GM12878 (cell line): ENCODE data around the gene NAV2. TPM values are rescaled to one million over a fixed set of nuclear protein-coding genes. Genes with fewer than 3 reads are reported as not detected.

Source experiments
- ATAC-seq: fragments of 200-7000 bp; cut with Tn5 transposase; 3 replicates; pipeline ENCODE4 v1.9.1; 2020; ENCODE audit warnings: mild to moderate bottlenecking, moderate library complexity
- BruUV-seq: library from RNA; stranded (reverse); fragments of 400-500 nt; replicated peaks from 2 replicates; lab custom pipeline; 2021; lab: Mats Ljungman, UMichigan
- CTCF ChIA-PET: fragments of 300-600 bp; sonication (Branson Sonifier 250); formaldehyde crosslinking; extraction: SDS; loops from one replicate; lab custom pipeline; 2021; ENCODE audit warnings: inconsistent platforms; lab: Yijun Ruan, JAX
- POLR2A ChIA-PET: fragments of 350-600 bp; formaldehyde crosslinking; extraction: SDS; loops from one replicate; lab custom pipeline; 2021; ENCODE audit warnings: inconsistent platforms; lab: Charles Lee
- RAD21 ChIA-PET: fragments of 300-600 bp; sonication (Branson Sonifier 250); formaldehyde crosslinking; loops from one replicate; lab custom pipeline; 2023; ENCODE audit warnings: antibody characterized with exemption; ENCODE audit not compliant: unreplicated experiment; lab: Charles Lee
- SMC1A ChIA-PET: fragments of 300-600 bp; sonication (Branson Sonifier 250); formaldehyde crosslinking; loops from one replicate; lab custom pipeline; 2023; ENCODE audit not compliant: unreplicated experiment, uncharacterized antibody; lab: Charles Lee
- DNase-seq: peaks from one replicate; pipeline ENCODE4 v3.0.0-alpha.2; 2011; ENCODE audit warnings: low read depth, low spot score
- FAIRE-seq: peaks from 3 replicates; lab custom pipeline; 2011; peaks lifted over from hg19 to GRCh38; lab: Jason Lieb, UNC
- H2AFZ ChIP-seq: 2 replicates; pipeline ENCODE4 v1.6.0; 2011; ENCODE audit warnings: low read depth, low read length, control low read depth; ENCODE audit not compliant: control insufficient read depth
- H3K27ac ChIP-seq: 2 replicates; pipeline ENCODE4 v1.5.1; 2011; ENCODE audit warnings: control low read depth; ENCODE audit not compliant: control insufficient read depth, insufficient read depth
- H3K27me3 ChIP-seq, 2 experiments: replicated peaks in 1 of 2; 2 replicates each; pipeline versions ENCODE4 v1.6.0 to v1.6.1; 2011; ENCODE audit warnings: low read length in 1 of 2; ENCODE audit not compliant: control insufficient read depth in 2 of 2, insufficient read depth in 2 of 2
- H3K36me3 ChIP-seq, 2 experiments: 2 replicates each; pipeline ENCODE4 v1.5.1; 2011; ENCODE audit warnings: low read length in 1 of 2; ENCODE audit not compliant: control insufficient read depth in 2 of 2, insufficient read depth in 2 of 2
- H3K4me1 ChIP-seq: 2 replicates; pipeline ENCODE4 v1.6.1; 2011; ENCODE audit warnings: mild to moderate bottlenecking, low read length, moderate library complexity, mixed read lengths; ENCODE audit not compliant: control insufficient read depth, insufficient read depth
- H3K4me2 ChIP-seq: 2 replicates; pipeline ENCODE4 v1.6.0; 2011; ENCODE audit warnings: control low read depth; ENCODE audit not compliant: control insufficient read depth, insufficient read depth
- H3K4me3 ChIP-seq: fragments of 200-600 bp; sonication (generic); 2 replicates; pipeline ENCODE4 v1.5.1; 2016
- H3K79me2 ChIP-seq: 2 replicates; pipeline ENCODE4 v1.6.0; 2011; ENCODE audit warnings: low read length; ENCODE audit not compliant: control insufficient read depth, insufficient read depth
- H3K9ac ChIP-seq: 2 replicates; pipeline ENCODE4 v1.8.0; 2011; ENCODE audit warnings: low read length, control low read depth, mixed read lengths; ENCODE audit not compliant: control insufficient read depth, insufficient read depth
- H3K9me3 ChIP-seq: replicated peaks from 3 replicates; pipeline ENCODE4 v1.5.1; 2011; ENCODE audit warnings: mild to moderate bottlenecking, low read length; ENCODE audit not compliant: control insufficient read depth, insufficient read depth
- H4K20me1 ChIP-seq: 2 replicates; pipeline ENCODE4 v1.6.0; 2011; ENCODE audit not compliant: control insufficient read depth, insufficient read depth
- BRCA1 ChIP-seq: IDR thresholded peaks from 2 replicates; pipeline ENCODE4 v1.6.1; 2011; ENCODE audit warnings: low read depth, low read length, improper control_type of control experiment
- CHD1 ChIP-seq: IDR thresholded peaks from 2 replicates; pipeline ENCODE4 v1.6.1; 2012; ENCODE audit warnings: low read depth, low read length, improper control_type of control experiment
- EZH2 ChIP-seq: IDR thresholded peaks from 2 replicates; pipeline ENCODE4 v1.6.1; 2012; ENCODE audit warnings: low read depth, mild to moderate bottlenecking, control low read depth, inconsistent platforms, low read length, borderline replicate concordance; ENCODE audit not compliant: control insufficient read depth
- GABPA ChIP-seq: IDR thresholded peaks from 2 replicates; pipeline ENCODE4 v1.6.1; 2014; ENCODE audit warnings: antibody characterized with exemption, low read depth, mild to moderate bottlenecking, inconsistent platforms
- KAT2A ChIP-seq: conservative IDR thresholded peaks from 2 replicates; pipeline ENCODE4 v1.6.1; 2011; ENCODE audit warnings: low read depth, low read length; ENCODE audit not compliant: control insufficient read depth
- MYC ChIP-seq: IDR thresholded peaks from 2 replicates; pipeline ENCODE4 v1.6.1; 2011; ENCODE audit warnings: mild to moderate bottlenecking, low read length, moderate library complexity, inconsistent platforms; ENCODE audit not compliant: insufficient read depth, insufficient replicate concordance, insufficient read length, severe bottlenecking
- NFIC ChIP-seq: IDR thresholded peaks from 2 replicates; pipeline ENCODE4 v1.6.1; 2012; ENCODE audit warnings: low read depth, mild to moderate bottlenecking, inconsistent platforms, low read length, moderate library complexity
- RAD21 ChIP-seq: IDR thresholded peaks from 2 replicates; pipeline ENCODE4 v1.6.1; 2011; ENCODE audit warnings: mild to moderate bottlenecking, low read depth, low read length, moderate library complexity; ENCODE audit not compliant: insufficient read depth
- RUNX3 ChIP-seq: IDR thresholded peaks from 2 replicates; pipeline ENCODE4 v1.6.1; 2012; ENCODE audit warnings: low read length, inconsistent platforms
- SMC3 ChIP-seq: IDR thresholded peaks from 2 replicates; pipeline ENCODE4 v1.6.1; 2011; ENCODE audit warnings: low read length, improper control_type of control experiment, borderline replicate concordance
- SRF ChIP-seq, 2 experiments: IDR thresholded peaks; 2 replicates each; pipeline ENCODE4 v1.6.1; 2011; ENCODE audit warnings: low read depth in 2 of 2, low read length in 2 of 2, mild to moderate bottlenecking in 1 of 2, moderate library complexity in 1 of 2
- TBL1XR1 ChIP-seq: IDR thresholded peaks from 2 replicates; pipeline ENCODE4 v1.6.1; 2012; ENCODE audit warnings: low read depth, low read length, improper control_type of control experiment
- YY1 ChIP-seq: IDR thresholded peaks from 2 replicates; pipeline ENCODE4 v1.6.1; 2011; ENCODE audit warnings: low read depth, mild to moderate bottlenecking, low read length
- ZNF384 ChIP-seq: IDR thresholded peaks from 2 replicates; pipeline ENCODE4 v1.6.1; 2012; ENCODE audit warnings: low read depth, mild to moderate bottlenecking, low read length, improper control_type of control experiment, borderline replicate concordance
- WGBS: methylation state at CpG from one replicate; pipeline ENCODE4 v1.1.6; 2016; ENCODE audit warnings: low lambda C conversion rate; ENCODE audit not compliant: insufficient replicate concordance, insufficient coverage; ENCODE audit errors: missing lambda C conversion rate; 5-methylcytosine and 5-hydroxymethylcytosine counted together
- in situ Hi-C: fragments of 300-500 bp; cut with MboI; formaldehyde crosslinking; loops from 9 replicates; pipeline ENCODE4 v1.14.3; 2018; ENCODE audit warnings: mixed read lengths
- intact Hi-C: fragments of 100-400 bp; cut with micrococcal nuclease; formaldehyde crosslinking; loops from one replicate; pipeline ENCODE4 v1.14.2; 2022; ENCODE audit not compliant: unreplicated experiment
- polyA plus RNA-seq, 11 experiments: library from polyadenylated mRNA; depleted of rRNA in 4 of 11; unstranded in 6 of 11; stranded (reverse) in 5 of 11; fragments of >200 nt; fragmentation: Nextera tagmentation in 4 of 11; fragmentation: Illumina TruSeq in 1 of 11; extraction: Ambion mirVana in 4 of 11; extraction: Trizol in 1 of 11; gene quantifications; 1 replicate in 1 of 11; 2 replicates in 10 of 11; pipeline versions ENCODE4 v1.2.1 to v1.2.3, GENCODE V29; 2011 to 2016; ENCODE audit warnings: inconsistent platforms in 2 of 11, missing spikeins in 2 of 11, low read depth in 1 of 11
- total RNA-seq, 4 experiments: library from RNA; depleted of rRNA in 3 of 4; stranded (reverse); fragments of >200 nt in 3 of 4; fragmentation: Illumina TruSeq in 1 of 4; extraction: Trizol in 1 of 4; gene quantifications; 2 replicates each; pipeline versions ENCODE4 v1.2.1 to v1.2.3, GENCODE V29; 2013 to 2021
- TF ChIP-seq, protein P1 (sequence below): fragments of 450-650 bp; IDR thresholded peaks from 2 replicates; pipeline ENCODE4 v1.6.1; 2017; ENCODE audit warnings: mild to moderate bottlenecking, low read depth, inconsistent platforms; ENCODE audit not compliant: poor library complexity, severe bottlenecking
- TF ChIP-seq, protein P2 (sequence below): fragments of 450-650 bp; IDR thresholded peaks from 2 replicates; pipeline ENCODE4 v1.6.1; 2017; ENCODE audit warnings: mild to moderate bottlenecking
- TF ChIP-seq, protein P3 (sequence below), 3 experiments: IDR thresholded peaks in 2 of 3; conservative IDR thresholded peaks in 1 of 3; 2 replicates each; pipeline ENCODE4 v1.5.1; 2011; ENCODE audit warnings: low read depth in 3 of 3, low read length in 3 of 3, mild to moderate bottlenecking in 3 of 3, control low read depth in 2 of 3, moderate library complexity in 2 of 3, inconsistent platforms in 1 of 3, mixed read lengths in 1 of 3; ENCODE audit not compliant: control insufficient read depth in 2 of 3, insufficient read depth in 1 of 3; ENCODE audit errors: extremely low read depth in 1 of 3

The NAV2 gene
- total and polyA plus RNA-seq, 10 of the 15 experiments (the other 5 are each of a cell fraction or from before 2014, with no cell fraction given), result 0.35 to 6.1 (median 1.1) TPM

DNA sequence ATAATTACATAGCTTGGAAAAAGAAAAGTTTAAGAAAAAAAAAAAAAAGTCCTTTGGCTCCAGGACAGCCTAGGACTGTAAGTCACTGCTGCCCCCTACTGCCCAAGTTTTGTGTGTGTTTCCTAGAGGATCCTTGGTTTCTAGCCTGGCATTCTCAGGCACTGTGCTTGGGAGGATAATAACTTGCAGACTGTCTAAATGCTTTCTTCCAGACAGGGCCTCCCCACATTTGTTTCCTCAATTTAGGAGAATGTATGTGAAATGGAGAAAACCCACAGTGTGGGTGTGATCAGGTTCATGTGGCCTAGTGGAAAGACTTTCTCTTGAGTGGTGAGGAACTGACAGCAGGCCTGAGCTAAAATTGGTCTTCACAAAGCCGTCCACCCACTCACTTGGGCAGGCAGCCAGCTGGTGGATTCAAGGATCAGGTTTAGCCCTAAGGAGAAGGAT lies 191.0 kb downstream of the NAV2 start:
- peak; percentile 3 for DNase-seq
- no peaks in the 10 kb centered on the region for H3K9me3 ChIP-seq
- no peaks in the 10 kb centered on the region for H3K4me1 ChIP-seq
- H3K27ac ChIP-seq, result no peak overlapping the region
- peak; percentile 56 for FAIRE-seq
- intact Hi-C loops (loop anchor here (1.0 to 10.0 kb wide), 7 partner anchors 89 to 829 kb away; no protein-coding TSS in a partner anchor), in situ Hi-C loops (loop anchor here (5.0 to 10.0 kb wide), 3 partner anchors 336 to 829 kb away; no protein-coding TSS in a partner anchor)
- SMC1A ChIA-PET, result interaction anchor here (0.5 to 3.9 kb wide), 17 partner anchors 85 to 831 kb away, joined by 3 to 53 read pairs (median 4); no protein-coding TSS in a partner anchor
- CTCF ChIA-PET, result interaction anchor here (0.6 to 7.2 kb wide), 37 partner anchors 10 to 598 kb away, joined by 3 to 91 read pairs (median 4); no protein-coding TSS in a partner anchor
- no peak overlapping the region for H3K4me2 ChIP-seq
- H3K4me3 ChIP-seq, result no peak overlapping the region
- no peak overlapping the region for H2AFZ ChIP-seq
- H3K27me3 ChIP-seq, result no peaks in the 10 kb centered on the region
- POLR2A ChIA-PET, result interaction anchor here (0.6 to 1.3 kb wide), 3 partner anchors 80 to 338 kb away, joined by 3 to 4 read pairs (median 3); no protein-coding TSS in a partner anchor
- no peaks in the 10 kb centered on the region for H4K20me1 ChIP-seq
- peak; percentile 78 for ATAC-seq
- BruUV-seq, result no TSS peak
- no peaks in the 10 kb centered on the region for H3K79me2 ChIP-seq
- H3K36me3 ChIP-seq, result no peaks in the 10 kb centered on the region
- RAD21 ChIA-PET, result interaction anchor here (0.6 to 4.9 kb wide), 15 partner anchors 49 to 450 kb away, joined by 3 to 48 read pairs (median 4); no protein-coding TSS in a partner anchor
- no peak overlapping the region for H3K9ac ChIP-seq
- WGBS, result 23% methylated on average over 1 of the region's 1 CpG
- TF ChIP-seq, protein P1, sequence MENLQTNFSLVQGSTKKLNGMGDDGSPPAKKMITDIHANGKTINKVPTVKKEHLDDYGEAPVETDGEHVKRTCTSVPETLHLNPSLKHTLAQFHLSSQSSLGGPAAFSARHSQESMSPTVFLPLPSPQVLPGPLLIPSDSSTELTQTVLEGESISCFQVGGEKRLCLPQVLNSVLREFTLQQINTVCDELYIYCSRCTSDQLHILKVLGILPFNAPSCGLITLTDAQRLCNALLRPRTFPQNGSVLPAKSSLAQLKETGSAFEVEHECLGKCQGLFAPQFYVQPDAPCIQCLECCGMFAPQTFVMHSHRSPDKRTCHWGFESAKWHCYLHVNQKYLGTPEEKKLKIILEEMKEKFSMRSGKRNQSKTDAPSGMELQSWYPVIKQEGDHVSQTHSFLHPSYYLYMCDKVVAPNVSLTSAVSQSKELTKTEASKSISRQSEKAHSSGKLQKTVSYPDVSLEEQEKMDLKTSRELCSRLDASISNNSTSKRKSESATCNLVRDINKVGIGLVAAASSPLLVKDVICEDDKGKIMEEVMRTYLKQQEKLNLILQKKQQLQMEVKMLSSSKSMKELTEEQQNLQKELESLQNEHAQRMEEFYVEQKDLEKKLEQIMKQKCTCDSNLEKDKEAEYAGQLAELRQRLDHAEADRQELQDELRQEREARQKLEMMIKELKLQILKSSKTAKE, result no peak
- TF ChIP-seq NFIC (no peak), TBL1XR1 (no peak), SMC3 (peak; percentile 79; the same call in 1 of the 2 replicates), BRCA1 (no peak), GABPA (no peak), ZNF384 (peak; percentile 97), CHD1 (no peak), KAT2A (no peak), EZH2 (no peak), RAD21 (peak; percentile 94), YY1 (no peak), MYC (no peak), SRF (IDR thresholded peaks at IDR 0.05; ENCODE audit: low read depth in 2 of 2, low read length in 2 of 2) (no peak), RUNX3 (no peak)
- TF ChIP-seq, protein P2, sequence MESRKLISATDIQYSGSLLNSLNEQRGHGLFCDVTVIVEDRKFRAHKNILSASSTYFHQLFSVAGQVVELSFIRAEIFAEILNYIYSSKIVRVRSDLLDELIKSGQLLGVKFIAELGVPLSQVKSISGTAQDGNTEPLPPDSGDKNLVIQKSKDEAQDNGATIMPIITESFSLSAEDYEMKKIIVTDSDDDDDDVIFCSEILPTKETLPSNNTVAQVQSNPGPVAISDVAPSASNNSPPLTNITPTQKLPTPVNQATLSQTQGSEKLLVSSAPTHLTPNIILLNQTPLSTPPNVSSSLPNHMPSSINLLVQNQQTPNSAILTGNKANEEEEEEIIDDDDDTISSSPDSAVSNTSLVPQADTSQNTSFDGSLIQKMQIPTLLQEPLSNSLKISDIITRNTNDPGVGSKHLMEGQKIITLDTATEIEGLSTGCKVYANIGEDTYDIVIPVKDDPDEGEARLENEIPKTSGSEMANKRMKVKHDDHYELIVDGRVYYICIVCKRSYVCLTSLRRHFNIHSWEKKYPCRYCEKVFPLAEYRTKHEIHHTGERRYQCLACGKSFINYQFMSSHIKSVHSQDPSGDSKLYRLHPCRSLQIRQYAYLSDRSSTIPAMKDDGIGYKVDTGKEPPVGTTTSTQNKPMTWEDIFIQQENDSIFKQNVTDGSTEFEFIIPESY, result no peak
- TF ChIP-seq, protein P3, sequence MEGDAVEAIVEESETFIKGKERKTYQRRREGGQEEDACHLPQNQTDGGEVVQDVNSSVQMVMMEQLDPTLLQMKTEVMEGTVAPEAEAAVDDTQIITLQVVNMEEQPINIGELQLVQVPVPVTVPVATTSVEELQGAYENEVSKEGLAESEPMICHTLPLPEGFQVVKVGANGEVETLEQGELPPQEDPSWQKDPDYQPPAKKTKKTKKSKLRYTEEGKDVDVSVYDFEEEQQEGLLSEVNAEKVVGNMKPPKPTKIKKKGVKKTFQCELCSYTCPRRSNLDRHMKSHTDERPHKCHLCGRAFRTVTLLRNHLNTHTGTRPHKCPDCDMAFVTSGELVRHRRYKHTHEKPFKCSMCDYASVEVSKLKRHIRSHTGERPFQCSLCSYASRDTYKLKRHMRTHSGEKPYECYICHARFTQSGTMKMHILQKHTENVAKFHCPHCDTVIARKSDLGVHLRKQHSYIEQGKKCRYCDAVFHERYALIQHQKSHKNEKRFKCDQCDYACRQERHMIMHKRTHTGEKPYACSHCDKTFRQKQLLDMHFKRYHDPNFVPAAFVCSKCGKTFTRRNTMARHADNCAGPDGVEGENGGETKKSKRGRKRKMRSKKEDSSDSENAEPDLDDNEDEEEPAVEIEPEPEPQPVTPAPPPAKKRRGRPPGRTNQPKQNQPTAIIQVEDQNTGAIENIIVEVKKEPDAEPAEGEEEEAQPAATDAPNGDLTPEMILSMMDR (IDR thresholded peaks at IDR 0.05 in 2 of 3, conservative IDR thresholded peaks at IDR 0.05 in 1 of 3; ENCODE audit: control insufficient read depth in 2 of 3, extremely low read depth in 1 of 3, insufficient read depth in 1 of 3, low read depth in 3 of 3, low read length in 3 of 3), result peak; percentile 77 to 87 (median 78)
